H1 (cell line): ENCODE results near the gene PRG2. TPM values are rescaled to one million over a fixed set of nuclear protein-coding genes. Genes with fewer than 3 reads are reported as not detected.

Experiments used
- CTCF ChIA-PET: fragments of 300-600 bp; sonication (Branson Sonifier 250); formaldehyde crosslinking; loops from one replicate; lab custom pipeline; 2021; ENCODE audit not compliant: partially characterized antibody; lab: Charles Lee
- POLR2A ChIA-PET: fragments of 300-600 bp; sonication (Branson Sonifier 250); formaldehyde crosslinking; loops from one replicate; lab custom pipeline; 2021; ENCODE audit warnings: inconsistent platforms; ENCODE audit not compliant: partially characterized antibody; lab: Charles Lee
- DNase-seq, 2 experiments: peaks; one replicate each; pipeline versions ENCODE4 v3.0.0 to v3.0.0-alpha.2; 2010 to 2022; ENCODE audit warnings: low spot score in 2 of 2, low read depth in 1 of 2, mixed read lengths in 1 of 2
- FAIRE-seq: peaks from 2 replicates; lab custom pipeline; 2011; peaks lifted over from hg19 to GRCh38; lab: Jason Lieb, UNC
- H2AFZ ChIP-seq: 2 replicates; pipeline ENCODE4 v1.8.1; 2012; ENCODE audit warnings: low read length, inconsistent platforms
- H2AK5ac ChIP-seq: 2 replicates; pipeline ENCODE4 v1.6.1; 2013; ENCODE audit warnings: low read depth, low read length
- H2BK120ac ChIP-seq: replicated peaks from 2 replicates; pipeline ENCODE3; 2013; ENCODE audit warnings: low read depth, low read length, inconsistent platforms
- H2BK12ac ChIP-seq: 2 replicates; pipeline ENCODE4 v1.6.1; 2013; ENCODE audit warnings: low read depth, low read length
- H2BK15ac ChIP-seq: 2 replicates; pipeline ENCODE4 v1.6.1; 2013; ENCODE audit warnings: low read length
- H2BK20ac ChIP-seq: 2 replicates; pipeline ENCODE4 v1.6.1; 2013; ENCODE audit warnings: low read length
- H2BK5ac ChIP-seq: 2 replicates; pipeline ENCODE4 v1.6.1; 2013; ENCODE audit warnings: low read depth, low read length
- H3K14ac ChIP-seq: 2 replicates; pipeline ENCODE4 v1.6.1; 2013; ENCODE audit warnings: inconsistent platforms; ENCODE audit not compliant: insufficient read length
- H3K18ac ChIP-seq: 2 replicates; pipeline ENCODE4 v1.6.1; 2013; ENCODE audit warnings: low read length; ENCODE audit errors: extremely low read depth
- H3K23ac ChIP-seq: 2 replicates; pipeline ENCODE4 v1.6.1; 2013; ENCODE audit warnings: inconsistent platforms; ENCODE audit not compliant: insufficient read length
- H3K23me2 ChIP-seq: 2 replicates; pipeline ENCODE4 v1.6.1; 2013; ENCODE audit warnings: low read depth, low read length
- H3K27ac ChIP-seq: 2 replicates; pipeline ENCODE4 v1.6.1; 2011; ENCODE audit warnings: low read depth, low read length, inconsistent platforms
- H3K27me3 ChIP-seq, 4 experiments: replicated peaks in 1 of 4; 1 replicate in 1 of 4; 2 replicates in 3 of 4; pipeline versions ENCODE4 v1.6.1 to v1.8.1; 2011 to 2013; ENCODE audit warnings: low read length in 3 of 4, mild to moderate bottlenecking in 3 of 4, inconsistent platforms in 2 of 4, mixed read lengths in 2 of 4, moderate library complexity in 1 of 4; ENCODE audit not compliant: control insufficient read depth in 3 of 4, insufficient read depth in 3 of 4; ENCODE audit errors: extremely low read depth in 1 of 4
- H3K36me3 ChIP-seq, 4 experiments: 2 replicates each; pipeline versions ENCODE4 v1.6.1 to v1.8.1; 2011 to 2013; ENCODE audit warnings: mild to moderate bottlenecking in 4 of 4, low read length in 3 of 4, moderate library complexity in 2 of 4, control low read depth in 1 of 4, inconsistent platforms in 1 of 4; ENCODE audit not compliant: insufficient read depth in 4 of 4, control insufficient read depth in 2 of 4
- H3K4ac ChIP-seq: replicated peaks from 2 replicates; pipeline ENCODE3; 2013; ENCODE audit warnings: low read length, low read depth, mixed read lengths, inconsistent platforms; ENCODE audit not compliant: insufficient read length
- H3K4me1 ChIP-seq, 4 experiments: replicated peaks in 1 of 4; 1 replicate in 1 of 4; 2 replicates in 3 of 4; pipeline versions ENCODE4 v1.6.1 to v1.8.1; 2011 to 2013; ENCODE audit warnings: low read length in 3 of 4, inconsistent platforms in 2 of 4, mixed read lengths in 1 of 4; ENCODE audit not compliant: insufficient read depth in 4 of 4, control insufficient read depth in 3 of 4
- H3K4me2 ChIP-seq, 2 experiments: 2 replicates each; pipeline versions ENCODE4 v1.6.1 to v1.8.1; 2011 to 2013; ENCODE audit warnings: low read depth in 2 of 2, low read length in 2 of 2, control low read depth in 1 of 2, inconsistent platforms in 1 of 2, mild to moderate bottlenecking in 1 of 2; ENCODE audit not compliant: insufficient read depth in 1 of 2
- H3K4me3 ChIP-seq, 4 experiments: fragments of 200-600, 300-600 bp in 1 of 4; sonication (generic), shearing (Covaris generic), sonication (Bioruptor Twin) in 1 of 4; 2 replicates each; pipeline versions ENCODE4 v1.5.1 to v1.8.1; 2011 to 2016; ENCODE audit warnings: low read length in 4 of 4, low read depth in 3 of 4, control low read depth in 2 of 4, inconsistent platforms in 2 of 4, mild to moderate bottlenecking in 2 of 4, mixed read lengths in 1 of 4, moderate library complexity in 1 of 4; ENCODE audit not compliant: insufficient read depth in 2 of 4; ENCODE audit errors: extremely low read depth in 1 of 4
- H3K56ac ChIP-seq: replicated peaks from 2 replicates; pipeline ENCODE3; 2013; ENCODE audit warnings: low read depth, mild to moderate bottlenecking, mixed read lengths, low read length, inconsistent platforms; ENCODE audit not compliant: insufficient read length
- H3K79me1 ChIP-seq: 2 replicates; pipeline ENCODE4 v1.6.1; 2013; ENCODE audit warnings: low read depth, low read length, control low read depth
- H3K79me2 ChIP-seq, 2 experiments: 2 replicates each; pipeline versions ENCODE4 v1.6.1 to v1.8.1; 2012 to 2013; ENCODE audit warnings: low read length in 2 of 2, mild to moderate bottlenecking in 2 of 2, inconsistent platforms in 1 of 2; ENCODE audit not compliant: insufficient read depth in 2 of 2, control insufficient read depth in 1 of 2
- H3K9ac ChIP-seq, 4 experiments: replicated peaks in 1 of 4; 1 replicate in 1 of 4; 2 replicates in 3 of 4; pipeline versions ENCODE4 v1.6.1 to v1.8.1; 2011 to 2013; ENCODE audit warnings: low read depth in 3 of 4, low read length in 3 of 4, control low read depth in 2 of 4, mild to moderate bottlenecking in 2 of 4, moderate library complexity in 2 of 4, inconsistent platforms in 1 of 4; ENCODE audit errors: extremely low read depth in 1 of 4
- H3K9me3 ChIP-seq, 2 experiments: 2 replicates each; pipeline versions ENCODE4 v1.6.1 to v1.8.1; 2012 to 2013; ENCODE audit warnings: mild to moderate bottlenecking in 2 of 2, moderate library complexity in 2 of 2, control low read depth in 1 of 2, inconsistent platforms in 1 of 2, low read depth in 1 of 2, low read length in 1 of 2, mixed read lengths in 1 of 2; ENCODE audit not compliant: insufficient read depth in 2 of 2
- H4K20me1 ChIP-seq, 2 experiments: replicated peaks in 1 of 2; 2 replicates each; pipeline versions ENCODE3 to v1.8.1; 2011 to 2013; ENCODE audit warnings: inconsistent platforms in 2 of 2, low read length in 2 of 2, mild to moderate bottlenecking in 1 of 2; ENCODE audit not compliant: insufficient read depth in 2 of 2, control insufficient read depth in 1 of 2
- H4K5ac ChIP-seq: 2 replicates; pipeline ENCODE4 v1.6.1; 2013; ENCODE audit warnings: low read length, low read depth, mixed read lengths, inconsistent platforms; ENCODE audit not compliant: insufficient read length
- H4K8ac ChIP-seq: 2 replicates; pipeline ENCODE4 v1.8.0; 2013; ENCODE audit warnings: mild to moderate bottlenecking, moderate library complexity, low read length, inconsistent platforms; ENCODE audit not compliant: insufficient read depth; ENCODE audit errors: extremely low read depth
- H4K91ac ChIP-seq: replicated peaks from 2 replicates; pipeline ENCODE3; 2013; ENCODE audit warnings: low read length, mixed read lengths, inconsistent platforms; ENCODE audit not compliant: insufficient read length
- CREB1 ChIP-seq: IDR thresholded peaks from 2 replicates; pipeline ENCODE4 v1.6.1; 2012; ENCODE audit warnings: inconsistent platforms
- CTBP2 ChIP-seq: IDR thresholded peaks from 2 replicates; pipeline ENCODE4 v1.7.0; 2011; ENCODE audit warnings: borderline replicate concordance, mild to moderate bottlenecking, moderate library complexity, mixed read lengths, low read length; ENCODE audit not compliant: insufficient read depth, insufficient read length
- FOSL1 ChIP-seq: IDR thresholded peaks from 2 replicates; pipeline ENCODE4 v1.6.1; 2011; ENCODE audit warnings: mild to moderate bottlenecking, low read depth, low read length, moderate library complexity; ENCODE audit not compliant: insufficient read depth
- PHF8 ChIP-seq: fragments of 200-600 bp; sonication (generic); conservative IDR thresholded peaks from 2 replicates; pipeline ENCODE4 v1.7.1; 2012; ENCODE audit warnings: low read depth, mild to moderate bottlenecking, inconsistent platforms, low read length, moderate library complexity
- POU5F1 ChIP-seq: IDR thresholded peaks from 2 replicates; pipeline ENCODE4 v1.6.1; 2011; ENCODE audit warnings: low read depth, mild to moderate bottlenecking, low read length, moderate library complexity
- RAD21 ChIP-seq, 2 experiments: IDR thresholded peaks in 1 of 2; conservative IDR thresholded peaks in 1 of 2; 2 replicates each; pipeline ENCODE4 v1.6.1; 2011; ENCODE audit warnings: low read depth in 2 of 2, low read length in 2 of 2, improper control_type of control experiment in 1 of 2, inconsistent platforms in 1 of 2, mild to moderate bottlenecking in 1 of 2, moderate library complexity in 1 of 2
- RFX5 ChIP-seq: IDR thresholded peaks from 2 replicates; pipeline ENCODE4 v1.6.1; 2011; ENCODE audit warnings: low read depth, low read length, improper control_type of control experiment, borderline replicate concordance
- RXRA ChIP-seq: IDR thresholded peaks from 2 replicates; pipeline ENCODE4 v1.6.1; 2011; ENCODE audit warnings: low read depth, mild to moderate bottlenecking, low read length, moderate library complexity; ENCODE audit not compliant: insufficient read depth
- SIRT6 ChIP-seq: IDR thresholded peaks from one replicate; pipeline ENCODE4 v1.7.1; 2012; ENCODE audit warnings: low read length, inconsistent platforms
- SUZ12 ChIP-seq: fragments of 200-600 bp; sonication (generic); IDR thresholded peaks from 2 replicates; pipeline ENCODE4 v1.6.1; 2012; ENCODE audit warnings: mild to moderate bottlenecking, inconsistent platforms, low read length, moderate library complexity, mixed read lengths
- WGBS, 2 experiments: shearing (Covaris generic) in 1 of 2; methylation state at CpG; one replicate each; pipeline versions ENCODE4 v1.1.6 to v1.1.7; 2013 to 2015; ENCODE audit warnings: low lambda C conversion rate in 2 of 2, mixed read lengths in 2 of 2, inconsistent platforms in 1 of 2, low coverage in 1 of 2, missing lambda C conversion rate in 1 of 2; ENCODE audit not compliant: insufficient replicate concordance in 2 of 2, insufficient coverage in 1 of 2, insufficient read length in 1 of 2; ENCODE audit errors: extremely low coverage in 1 of 2, missing lambda C conversion rate in 1 of 2; 5-methylcytosine and 5-hydroxymethylcytosine counted together
- polyA plus RNA-seq, 7 experiments: library from polyadenylated mRNA; depleted of rRNA in 3 of 7; stranded (reverse) in 5 of 7; unstranded in 2 of 7; fragments of >200 nt in 5 of 7; fragments of 200-250 nt in 2 of 7; gene quantifications; 1 replicate in 5 of 7; 2 replicates in 1 of 7; 4 replicates in 1 of 7; pipeline versions ENCODE4 v1.2.1 to v1.2.3, GENCODE V29; 2011 to 2013; ENCODE audit warnings: missing spikeins in 2 of 7, mixed read lengths in 2 of 7
- total RNA-seq: library from RNA; stranded (reverse); fragmentation: NEBNext Ultra II Directional; extraction: Animal tissue kit (Norgen Biotek cat#: 25700); gene quantifications from 2 replicates; pipeline ENCODE4 v1.2.1, GENCODE V29; 2021
- TF ChIP-seq, protein P1 (sequence below): IDR thresholded peaks from 2 replicates; pipeline ENCODE4 v1.6.1; 2012; ENCODE audit warnings: inconsistent platforms
- TF ChIP-seq, protein P2 (sequence below): IDR thresholded peaks from 2 replicates; pipeline ENCODE4 v1.6.1; 2012; ENCODE audit warnings: inconsistent platforms

PRG2 gene
- total and polyA plus RNA-seq, 2 of the 8 experiments (the other 6 are each of a cell fraction or from before 2014, with no cell fraction given), result 0.32 TPM; not detected in 1

DNA sequence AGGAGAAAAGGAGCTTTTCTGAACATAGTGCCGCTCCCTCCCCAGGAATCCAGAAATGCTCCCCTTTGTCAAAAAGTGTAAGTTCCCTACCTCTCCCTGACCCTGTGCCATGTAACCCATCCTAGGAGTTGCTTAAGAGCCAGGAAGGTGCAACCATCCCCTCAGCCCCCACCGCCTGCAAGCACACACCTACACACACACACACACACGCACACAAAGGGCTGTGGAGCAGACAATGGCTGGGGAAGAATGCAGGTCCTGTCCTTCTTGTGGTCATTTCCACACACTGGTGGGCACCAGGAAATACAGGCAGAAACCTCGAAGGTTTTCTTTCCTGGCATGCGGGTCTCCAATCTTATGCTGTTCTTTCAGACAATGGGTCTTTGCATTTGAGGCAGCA lies 51.1 kb downstream of the PRG2 start:
- Histone ChIP-seq H3K23me2 (peaks cover 4% of the 10 kb centered on the region), H3K9me3 (no peaks in the 10 kb centered on the region), H3K79me2 (peaks cover 7 to 10% of the 10 kb centered on the region in 2 experiments), H3K9ac (no peak overlapping the region), H3K4ac (no peak overlapping the region), H3K14ac (no peak overlapping the region), H4K20me1 (no peaks in the 10 kb centered on the region), H2BK5ac (no peak overlapping the region; the same call in 1 of the 2 replicates), H2BK20ac (no peak overlapping the region), H3K79me1 (peaks cover 6% of the 10 kb centered on the region), H2BK15ac (no peak overlapping the region), H4K91ac (no peak overlapping the region), H3K4me3 (no peak overlapping the region), H3K27me3 (peaks cover 0 to 5% (median 2%) of the 10 kb centered on the region in 4 experiments; a peak in 3 of 7 replicates), H2AFZ (no peak overlapping the region), H4K5ac (no peak overlapping the region), H2AK5ac (no peak overlapping the region), H4K8ac (no peak overlapping the region), H2BK12ac (no peak overlapping the region), H3K56ac (no peak overlapping the region), H3K4me2 (no peak overlapping the region; a peak in 2 of 4 replicates), H3K18ac (no peak overlapping the region), H3K27ac (no peak overlapping the region), H2BK120ac (no peak overlapping the region), H3K4me1 (peaks cover 7 to 17% (median 11%) of the 10 kb centered on the region in 4 experiments), H3K23ac (no peak overlapping the region), H3K36me3 (peaks cover 0 to 4% (median 1%) of the 10 kb centered on the region in 4 experiments; a peak in 1 of 8 replicates)
- POLR2A ChIA-PET, result interaction anchor here (1.3 to 45.7 kb wide), 2 partner anchors 32 to 300 kb away, joined by 4 to 1279 read pairs; partner anchors contain the start of gene TNKS1BP1
- FAIRE-seq (no peak), DNase-seq (no peak)
- WGBS, 2 experiments, result 81% methylated on average over 5 of the region's 5 CpGs; no CpG with 5 or more reads in 1 of the 2 experiments
- CTCF ChIA-PET, result interaction anchor here (0.8 to 4.4 kb wide), 13 partner anchors 10 to 208 kb away, joined by 3 to 20 read pairs (median 4); partner anchors contain the start of genes RTN4RL2 and TNKS1BP1
- TF ChIP-seq RXRA, result no peak
- no peak for TF ChIP-seq CREB1
- TF ChIP-seq RFX5, result no peak
- TF ChIP-seq RAD21 (IDR thresholded peaks at IDR 0.05 in 1 of 2, conservative IDR thresholded peaks at IDR 0.05 in 1 of 2; ENCODE audit: low read depth in 2 of 2, low read length in 2 of 2), result no peak
- no peak for TF ChIP-seq SUZ12
- TF ChIP-seq, protein P1, sequence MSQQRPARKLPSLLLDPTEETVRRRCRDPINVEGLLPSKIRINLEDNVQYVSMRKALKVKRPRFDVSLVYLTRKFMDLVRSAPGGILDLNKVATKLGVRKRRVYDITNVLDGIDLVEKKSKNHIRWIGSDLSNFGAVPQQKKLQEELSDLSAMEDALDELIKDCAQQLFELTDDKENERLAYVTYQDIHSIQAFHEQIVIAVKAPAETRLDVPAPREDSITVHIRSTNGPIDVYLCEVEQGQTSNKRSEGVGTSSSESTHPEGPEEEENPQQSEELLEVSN, result no peak
- TF ChIP-seq CTBP2, result no peak
- no peak for TF ChIP-seq POU5F1
- TF ChIP-seq PHF8, result no peak
- no peak for TF ChIP-seq FOSL1
- TF ChIP-seq, protein P2, sequence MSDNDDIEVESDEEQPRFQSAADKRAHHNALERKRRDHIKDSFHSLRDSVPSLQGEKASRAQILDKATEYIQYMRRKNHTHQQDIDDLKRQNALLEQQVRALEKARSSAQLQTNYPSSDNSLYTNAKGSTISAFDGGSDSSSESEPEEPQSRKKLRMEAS, result no peak
- no peak for TF ChIP-seq SIRT6
